ENCODE results near the gene CYP46A1. TPM values are rescaled to one million over a fixed set of nuclear protein-coding genes. Genes with fewer than 3 reads are reported as not detected.

Gene CYP46A1
- total and polyA plus RNA-seq, 4 donors, result 0.14 to 0.92 (median 0.48) TPM

DNA sequence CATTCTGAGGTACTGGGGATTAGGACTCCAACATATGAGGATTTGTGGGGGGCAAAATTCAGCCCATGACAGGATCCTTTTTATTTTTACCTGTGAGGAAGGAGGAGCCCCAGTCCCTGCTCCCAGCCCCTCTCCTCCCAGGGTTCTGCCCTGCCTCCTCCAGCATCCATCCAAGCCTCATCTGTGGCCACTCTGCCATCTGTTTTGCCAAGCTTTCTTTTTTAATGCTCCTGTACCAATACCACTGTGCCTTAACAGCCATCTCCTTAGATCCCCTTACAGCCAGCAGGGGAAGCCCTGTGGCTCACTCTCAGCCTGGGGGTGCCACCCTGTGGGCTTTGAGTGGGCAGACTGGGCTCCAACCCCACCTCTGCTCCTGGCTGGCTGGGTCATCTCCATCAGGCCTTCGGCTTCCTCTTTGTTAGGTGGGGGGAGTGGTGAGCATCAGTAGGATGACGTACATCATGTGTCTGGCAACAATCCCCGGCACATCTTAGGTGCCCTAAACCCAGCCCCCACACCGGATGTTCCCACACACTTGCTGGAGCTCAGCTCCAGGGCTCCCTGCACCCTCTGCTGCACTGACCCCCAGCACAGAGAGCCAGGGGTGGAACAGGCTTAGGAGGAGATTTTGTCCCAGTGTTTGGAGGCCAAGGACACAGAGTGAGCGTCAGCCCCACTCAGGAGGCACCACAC is 40.2 kb downstream of the CYP46A1 start:
- no peaks in the 10 kb centered on the region for H3K27me3 ChIP-seq (ENCODE audit: control insufficient read depth in 4 of 4, insufficient read depth in 4 of 4, low read length in 3 of 4)
- WGBS, result 79% methylated on average over 5 of the region's 5 CpGs
- H3K4me1 ChIP-seq (ENCODE audit: control insufficient read depth in 4 of 4, insufficient read depth in 4 of 4, low read length in 3 of 4), result no peaks in the 10 kb centered on the region
- H3K36me3 ChIP-seq (ENCODE audit: control insufficient read depth in 4 of 4, insufficient read depth in 3 of 4, low read depth in 1 of 4, low read length in 3 of 4), result no peaks in the 10 kb centered on the region
- H3K9ac ChIP-seq (ENCODE audit: low read depth in 1 of 2, low read length in 2 of 2), result no peak overlapping the region
- peak; percentile 28 for DNase-seq (ENCODE audit: low spot score)
- no peaks in the 10 kb centered on the region for H3K9me3 ChIP-seq (ENCODE audit: control insufficient read depth in 4 of 4, low read length in 3 of 4)
- H3K27ac ChIP-seq (ENCODE audit: low read depth in 1 of 2, low read length in 2 of 2), result no peak overlapping the region
- TF ChIP-seq FOXA1 (IDR thresholded peaks at IDR 0.05) (no peak), RXRA (IDR thresholded peaks at IDR 0.05) (no peak)
- no peak overlapping the region for H3K4me3 ChIP-seq (ENCODE audit: low read depth in 1 of 3, low read length in 3 of 3)

DNA sequence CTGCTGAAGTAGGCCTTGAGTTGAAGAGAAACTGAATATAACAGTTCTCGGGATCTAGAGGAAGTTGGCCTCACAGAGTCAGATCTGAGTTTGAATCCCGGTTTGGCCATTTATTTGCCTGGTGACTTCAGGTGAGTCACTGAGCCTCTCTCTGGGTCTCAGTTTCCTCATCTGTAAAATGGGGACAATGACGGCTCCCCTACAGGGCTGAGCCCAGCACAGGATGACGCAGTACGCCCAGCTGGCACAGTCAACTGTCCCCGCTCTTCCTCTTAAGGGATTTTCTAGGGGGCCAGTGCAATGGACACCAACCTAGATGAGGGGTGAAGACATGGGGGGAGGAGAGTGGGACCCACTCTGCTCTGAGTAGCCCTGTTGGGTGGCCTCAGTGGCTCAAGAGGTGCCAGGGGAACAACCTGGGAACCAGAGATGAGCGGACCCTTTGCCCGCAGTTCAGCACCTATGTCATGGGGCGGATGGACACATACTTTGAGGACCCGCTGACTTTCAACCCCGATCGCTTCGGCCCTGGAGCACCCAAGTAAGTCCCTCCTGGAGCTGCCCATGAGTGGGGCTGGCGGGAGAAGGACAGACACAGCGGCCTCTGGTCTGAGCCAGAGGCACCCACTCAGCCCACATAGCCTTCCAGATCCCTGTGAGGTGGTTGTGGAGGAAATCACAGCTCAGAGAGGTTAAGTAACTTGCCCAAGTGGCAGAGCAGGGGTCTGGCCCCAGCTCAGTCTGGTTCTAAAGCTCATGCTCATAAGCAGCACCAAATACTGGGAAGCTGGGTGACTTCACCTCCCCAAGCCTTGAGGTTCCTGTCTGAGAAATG is 41.1 kb downstream of the CYP46A1 start:
- H3K9ac ChIP-seq (ENCODE audit: low read depth in 1 of 2, low read length in 2 of 2), result no peak overlapping the region
- no peak overlapping the region for H3K4me3 ChIP-seq (ENCODE audit: low read depth in 1 of 3, low read length in 3 of 3)
- peak; percentile 31 for DNase-seq (ENCODE audit: low spot score)
- TF ChIP-seq TAF1 (conservative IDR thresholded peaks at IDR 0.05), result no peak
- no peak for TF ChIP-seq HNF4G (IDR thresholded peaks at IDR 0.05)
- TF ChIP-seq HNF4A (conservative IDR thresholded peaks at IDR 0.05), result no peak
- TF ChIP-seq FOXA2 (IDR thresholded peaks at IDR 0.05), result no peak
- TF ChIP-seq, protein P1, sequence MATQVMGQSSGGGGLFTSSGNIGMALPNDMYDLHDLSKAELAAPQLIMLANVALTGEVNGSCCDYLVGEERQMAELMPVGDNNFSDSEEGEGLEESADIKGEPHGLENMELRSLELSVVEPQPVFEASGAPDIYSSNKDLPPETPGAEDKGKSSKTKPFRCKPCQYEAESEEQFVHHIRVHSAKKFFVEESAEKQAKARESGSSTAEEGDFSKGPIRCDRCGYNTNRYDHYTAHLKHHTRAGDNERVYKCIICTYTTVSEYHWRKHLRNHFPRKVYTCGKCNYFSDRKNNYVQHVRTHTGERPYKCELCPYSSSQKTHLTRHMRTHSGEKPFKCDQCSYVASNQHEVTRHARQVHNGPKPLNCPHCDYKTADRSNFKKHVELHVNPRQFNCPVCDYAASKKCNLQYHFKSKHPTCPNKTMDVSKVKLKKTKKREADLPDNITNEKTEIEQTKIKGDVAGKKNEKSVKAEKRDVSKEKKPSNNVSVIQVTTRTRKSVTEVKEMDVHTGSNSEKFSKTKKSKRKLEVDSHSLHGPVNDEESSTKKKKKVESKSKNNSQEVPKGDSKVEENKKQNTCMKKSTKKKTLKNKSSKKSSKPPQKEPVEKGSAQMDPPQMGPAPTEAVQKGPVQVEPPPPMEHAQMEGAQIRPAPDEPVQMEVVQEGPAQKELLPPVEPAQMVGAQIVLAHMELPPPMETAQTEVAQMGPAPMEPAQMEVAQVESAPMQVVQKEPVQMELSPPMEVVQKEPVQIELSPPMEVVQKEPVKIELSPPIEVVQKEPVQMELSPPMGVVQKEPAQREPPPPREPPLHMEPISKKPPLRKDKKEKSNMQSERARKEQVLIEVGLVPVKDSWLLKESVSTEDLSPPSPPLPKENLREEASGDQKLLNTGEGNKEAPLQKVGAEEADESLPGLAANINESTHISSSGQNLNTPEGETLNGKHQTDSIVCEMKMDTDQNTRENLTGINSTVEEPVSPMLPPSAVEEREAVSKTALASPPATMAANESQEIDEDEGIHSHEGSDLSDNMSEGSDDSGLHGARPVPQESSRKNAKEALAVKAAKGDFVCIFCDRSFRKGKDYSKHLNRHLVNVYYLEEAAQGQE (IDR thresholded peaks at IDR 0.05), result no peak
- TF ChIP-seq, protein P2, sequence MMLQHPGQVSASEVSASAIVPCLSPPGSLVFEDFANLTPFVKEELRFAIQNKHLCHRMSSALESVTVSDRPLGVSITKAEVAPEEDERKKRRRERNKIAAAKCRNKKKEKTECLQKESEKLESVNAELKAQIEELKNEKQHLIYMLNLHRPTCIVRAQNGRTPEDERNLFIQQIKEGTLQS (IDR thresholded peaks at IDR 0.05), result no peak
- TF ChIP-seq, protein P3, sequence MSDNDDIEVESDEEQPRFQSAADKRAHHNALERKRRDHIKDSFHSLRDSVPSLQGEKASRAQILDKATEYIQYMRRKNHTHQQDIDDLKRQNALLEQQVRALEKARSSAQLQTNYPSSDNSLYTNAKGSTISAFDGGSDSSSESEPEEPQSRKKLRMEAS (IDR thresholded peaks at IDR 0.05), result no peak
- TF ChIP-seq, protein P4, sequence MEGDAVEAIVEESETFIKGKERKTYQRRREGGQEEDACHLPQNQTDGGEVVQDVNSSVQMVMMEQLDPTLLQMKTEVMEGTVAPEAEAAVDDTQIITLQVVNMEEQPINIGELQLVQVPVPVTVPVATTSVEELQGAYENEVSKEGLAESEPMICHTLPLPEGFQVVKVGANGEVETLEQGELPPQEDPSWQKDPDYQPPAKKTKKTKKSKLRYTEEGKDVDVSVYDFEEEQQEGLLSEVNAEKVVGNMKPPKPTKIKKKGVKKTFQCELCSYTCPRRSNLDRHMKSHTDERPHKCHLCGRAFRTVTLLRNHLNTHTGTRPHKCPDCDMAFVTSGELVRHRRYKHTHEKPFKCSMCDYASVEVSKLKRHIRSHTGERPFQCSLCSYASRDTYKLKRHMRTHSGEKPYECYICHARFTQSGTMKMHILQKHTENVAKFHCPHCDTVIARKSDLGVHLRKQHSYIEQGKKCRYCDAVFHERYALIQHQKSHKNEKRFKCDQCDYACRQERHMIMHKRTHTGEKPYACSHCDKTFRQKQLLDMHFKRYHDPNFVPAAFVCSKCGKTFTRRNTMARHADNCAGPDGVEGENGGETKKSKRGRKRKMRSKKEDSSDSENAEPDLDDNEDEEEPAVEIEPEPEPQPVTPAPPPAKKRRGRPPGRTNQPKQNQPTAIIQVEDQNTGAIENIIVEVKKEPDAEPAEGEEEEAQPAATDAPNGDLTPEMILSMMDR (IDR thresholded peaks at IDR 0.05; ENCODE audit: low read depth, low read length, missing input control), result no peak
- TF ChIP-seq, protein P5, sequence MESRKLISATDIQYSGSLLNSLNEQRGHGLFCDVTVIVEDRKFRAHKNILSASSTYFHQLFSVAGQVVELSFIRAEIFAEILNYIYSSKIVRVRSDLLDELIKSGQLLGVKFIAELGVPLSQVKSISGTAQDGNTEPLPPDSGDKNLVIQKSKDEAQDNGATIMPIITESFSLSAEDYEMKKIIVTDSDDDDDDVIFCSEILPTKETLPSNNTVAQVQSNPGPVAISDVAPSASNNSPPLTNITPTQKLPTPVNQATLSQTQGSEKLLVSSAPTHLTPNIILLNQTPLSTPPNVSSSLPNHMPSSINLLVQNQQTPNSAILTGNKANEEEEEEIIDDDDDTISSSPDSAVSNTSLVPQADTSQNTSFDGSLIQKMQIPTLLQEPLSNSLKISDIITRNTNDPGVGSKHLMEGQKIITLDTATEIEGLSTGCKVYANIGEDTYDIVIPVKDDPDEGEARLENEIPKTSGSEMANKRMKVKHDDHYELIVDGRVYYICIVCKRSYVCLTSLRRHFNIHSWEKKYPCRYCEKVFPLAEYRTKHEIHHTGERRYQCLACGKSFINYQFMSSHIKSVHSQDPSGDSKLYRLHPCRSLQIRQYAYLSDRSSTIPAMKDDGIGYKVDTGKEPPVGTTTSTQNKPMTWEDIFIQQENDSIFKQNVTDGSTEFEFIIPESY (IDR thresholded peaks at IDR 0.05), result no peak
- TF ChIP-seq EGR1 (IDR thresholded peaks at IDR 0.05; ENCODE audit: low read depth in 2 of 2), result no peak
- no peak for TF ChIP-seq NR2F2 (IDR thresholded peaks at IDR 0.05)
- TF ChIP-seq RAD21 (IDR thresholded peaks at IDR 0.05), result no peak
- no peak for TF ChIP-seq FOXA1 (IDR thresholded peaks at IDR 0.05)
- TF ChIP-seq YY1 (IDR thresholded peaks at IDR 0.05), result no peak
- no peak for TF ChIP-seq SP1 (IDR thresholded peaks at IDR 0.05)
- TF ChIP-seq GABPA (IDR thresholded peaks at IDR 0.05 in 1 of 2, conservative IDR thresholded peaks at IDR 0.05 in 1 of 2), result no peak
- no peak for TF ChIP-seq JUND (IDR thresholded peaks at IDR 0.05)
- no peak for TF ChIP-seq RXRA (IDR thresholded peaks at IDR 0.05)
- WGBS, result 96% methylated on average over 15 of the region's 15 CpGs
- no peaks in the 10 kb centered on the region for H3K27me3 ChIP-seq (ENCODE audit: control insufficient read depth in 4 of 4, insufficient read depth in 4 of 4, low read length in 3 of 4)
- peaks cover 0 to 5% (median 2%) of the 10 kb centered on the region in 4 donors for H3K4me1 ChIP-seq (ENCODE audit: control insufficient read depth in 4 of 4, insufficient read depth in 4 of 4, low read length in 3 of 4)
- H3K27ac ChIP-seq (ENCODE audit: low read depth in 1 of 2, low read length in 2 of 2), result no peak overlapping the region
- H3K36me3 ChIP-seq (ENCODE audit: control insufficient read depth in 4 of 4, insufficient read depth in 3 of 4, low read depth in 1 of 4, low read length in 3 of 4), result no peaks in the 10 kb centered on the region
- H3K9me3 ChIP-seq (ENCODE audit: control insufficient read depth in 4 of 4, low read length in 3 of 4), result no peaks in the 10 kb centered on the region

Measured in liver (tissue), 9 donors.